ENCODE measurements around the gene RAMACL. TPM values are rescaled to one million over a fixed set of nuclear protein-coding genes. Genes with fewer than 3 reads are reported as not detected.

RAMACL gene
- total RNA-seq, 1 donor from 2014 or later, result 0.77 TPM

DNA sequence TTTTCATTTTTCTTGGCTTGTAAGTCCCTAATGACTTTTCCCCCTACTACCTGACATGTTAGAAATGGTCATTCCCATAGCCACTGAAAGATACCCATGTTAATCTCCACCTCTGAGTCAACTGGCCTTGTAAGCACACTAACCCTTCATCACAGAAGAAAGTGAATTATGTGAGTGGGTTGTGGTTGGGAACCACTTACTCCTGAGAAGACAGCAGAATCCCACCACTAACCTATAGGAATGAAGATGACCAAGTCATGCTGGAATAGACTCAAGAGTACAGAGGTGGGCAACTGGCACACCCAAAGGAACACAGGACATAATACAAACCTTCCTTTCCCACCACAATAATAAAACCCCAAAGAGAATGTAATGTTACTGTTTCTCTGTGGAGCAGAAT, 30.1 kb downstream of the RAMACL start:
- DNase-seq, result no peak
- TF ChIP-seq, protein P1, sequence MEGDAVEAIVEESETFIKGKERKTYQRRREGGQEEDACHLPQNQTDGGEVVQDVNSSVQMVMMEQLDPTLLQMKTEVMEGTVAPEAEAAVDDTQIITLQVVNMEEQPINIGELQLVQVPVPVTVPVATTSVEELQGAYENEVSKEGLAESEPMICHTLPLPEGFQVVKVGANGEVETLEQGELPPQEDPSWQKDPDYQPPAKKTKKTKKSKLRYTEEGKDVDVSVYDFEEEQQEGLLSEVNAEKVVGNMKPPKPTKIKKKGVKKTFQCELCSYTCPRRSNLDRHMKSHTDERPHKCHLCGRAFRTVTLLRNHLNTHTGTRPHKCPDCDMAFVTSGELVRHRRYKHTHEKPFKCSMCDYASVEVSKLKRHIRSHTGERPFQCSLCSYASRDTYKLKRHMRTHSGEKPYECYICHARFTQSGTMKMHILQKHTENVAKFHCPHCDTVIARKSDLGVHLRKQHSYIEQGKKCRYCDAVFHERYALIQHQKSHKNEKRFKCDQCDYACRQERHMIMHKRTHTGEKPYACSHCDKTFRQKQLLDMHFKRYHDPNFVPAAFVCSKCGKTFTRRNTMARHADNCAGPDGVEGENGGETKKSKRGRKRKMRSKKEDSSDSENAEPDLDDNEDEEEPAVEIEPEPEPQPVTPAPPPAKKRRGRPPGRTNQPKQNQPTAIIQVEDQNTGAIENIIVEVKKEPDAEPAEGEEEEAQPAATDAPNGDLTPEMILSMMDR (IDR thresholded peaks at IDR 0.05; ENCODE audit: borderline replicate concordance), result no peak
- peaks cover 14% of the 10 kb centered on the region for H3K9me3 ChIP-seq (replicated peaks)
- no peaks in the 10 kb centered on the region for H3K36me3 ChIP-seq
- intact Hi-C loops (cut with micrococcal nuclease), result no loop called here
- peaks cover 63% of the 10 kb centered on the region for H3K4me1 ChIP-seq
- peak overlapping the region; percentile 38 for H3K4me3 ChIP-seq
- H3K27ac ChIP-seq (replicated peaks), result peak overlapping the region; percentile 90
- no peaks in the 10 kb centered on the region for H3K27me3 ChIP-seq (ENCODE audit: low read depth)

DNA sequence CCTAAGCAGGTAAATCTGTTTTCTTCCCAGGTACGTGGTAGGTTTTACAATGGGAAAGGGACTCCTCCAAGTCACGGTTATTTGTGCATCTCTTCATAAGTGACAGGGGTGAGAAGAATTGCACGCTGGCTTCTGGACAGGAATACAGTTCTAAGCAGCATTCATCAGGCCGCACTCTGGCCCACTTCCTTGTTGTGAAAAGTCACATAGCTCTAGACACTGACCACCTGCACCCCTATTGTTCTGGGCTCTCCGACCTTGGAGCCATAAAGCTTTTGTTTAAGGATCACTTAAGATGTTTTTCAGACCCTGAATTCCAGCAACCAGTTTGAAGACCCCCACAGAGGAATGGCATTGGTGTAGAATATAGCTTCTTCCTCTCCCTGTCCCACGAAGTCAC, 31.4 kb downstream of the RAMACL start:
- Histone ChIP-seq H3K36me3 (no peaks in the 10 kb centered on the region), H3K27me3 (ENCODE audit: low read depth) (no peaks in the 10 kb centered on the region), H3K4me3 (no peak overlapping the region), H3K9me3 (replicated peaks) (peaks cover 11% of the 10 kb centered on the region), H3K4me1 (peaks cover 60% of the 10 kb centered on the region), H3K27ac (replicated peaks) (peak overlapping the region; percentile 90)
- intact Hi-C loops (cut with micrococcal nuclease), result no loop called here
- TF ChIP-seq, protein P1 (IDR thresholded peaks at IDR 0.05; ENCODE audit: borderline replicate concordance), result no peak
- DNase-seq, result no peak

DNA sequence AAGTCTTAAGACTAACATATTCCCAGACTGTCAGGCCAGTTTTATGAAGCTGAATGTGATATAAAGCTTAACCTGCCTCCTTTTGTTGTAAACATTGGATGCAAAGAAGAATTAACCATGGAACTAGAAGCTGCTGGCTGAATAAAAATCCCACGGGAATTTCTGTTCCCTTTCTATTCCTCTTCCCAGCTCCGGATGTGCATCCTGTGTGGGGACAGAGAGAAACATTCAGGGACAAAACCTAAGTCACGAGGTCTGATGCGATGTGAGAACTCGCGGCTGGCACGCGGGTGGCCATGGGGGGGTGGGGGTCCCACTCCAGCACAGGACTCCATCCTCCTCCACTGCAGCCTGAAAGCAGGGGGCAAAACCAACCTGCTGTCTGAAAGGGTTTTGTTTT, 32.2 kb downstream of the RAMACL start:
- Histone ChIP-seq H3K36me3 (no peaks in the 10 kb centered on the region), H3K4me3 (peak overlapping the region; percentile 22), H3K27me3 (ENCODE audit: low read depth) (no peaks in the 10 kb centered on the region), H3K4me1 (peaks cover 60% of the 10 kb centered on the region), H3K9me3 (replicated peaks) (peaks cover 3% of the 10 kb centered on the region), H3K27ac (replicated peaks) (peak overlapping the region; percentile 90)
- intact Hi-C loops (cut with micrococcal nuclease), result no loop called here
- peak; percentile 45 for DNase-seq
- TF ChIP-seq, protein P1 (IDR thresholded peaks at IDR 0.05; ENCODE audit: borderline replicate concordance), result no peak

DNA sequence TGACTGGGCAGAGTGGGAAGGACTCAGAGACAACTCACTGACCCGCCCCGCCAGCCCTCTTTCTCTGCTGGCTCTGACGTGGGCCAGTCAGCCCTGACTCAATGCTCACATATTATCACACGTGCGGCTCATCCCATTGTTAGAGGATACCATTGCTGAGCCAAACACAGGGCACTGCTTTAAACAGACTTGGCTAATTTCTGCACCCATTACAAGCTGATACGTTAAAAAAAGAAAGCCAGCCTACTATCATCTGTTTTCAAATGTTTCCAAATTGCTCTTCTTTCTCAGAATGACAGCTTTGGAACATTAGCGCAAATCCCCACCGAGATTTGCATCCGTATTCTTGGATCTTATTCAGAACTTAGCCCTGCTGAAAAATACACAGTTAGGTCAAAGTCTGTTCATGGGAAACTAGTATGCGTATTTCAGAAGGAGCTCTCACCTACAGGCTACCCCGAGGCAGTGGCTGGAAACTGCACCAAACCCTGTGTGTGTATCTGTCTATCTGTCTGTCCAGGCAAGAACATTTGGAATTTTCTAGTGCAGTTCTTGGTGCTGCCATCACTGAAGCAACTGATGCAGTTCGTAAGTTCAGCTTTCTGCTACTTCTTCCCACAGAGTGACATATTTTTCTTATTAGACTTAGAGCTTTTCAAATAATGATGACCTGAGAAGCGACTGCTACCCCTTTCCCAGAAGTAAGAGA, 32.8 kb downstream of the RAMACL start:
- peak; percentile 50 for DNase-seq
- Histone ChIP-seq H3K27me3 (ENCODE audit: low read depth) (no peaks in the 10 kb centered on the region), H3K36me3 (no peaks in the 10 kb centered on the region), H3K27ac (replicated peaks) (peak overlapping the region; percentile 90), H3K4me3 (peak overlapping the region; percentile 22), H3K9me3 (replicated peaks) (no peaks in the 10 kb centered on the region), H3K4me1 (peaks cover 60% of the 10 kb centered on the region)
- TF ChIP-seq, protein P1 (IDR thresholded peaks at IDR 0.05; ENCODE audit: borderline replicate concordance), result no peak
- intact Hi-C loops (cut with micrococcal nuclease), result no loop called here

DNA sequence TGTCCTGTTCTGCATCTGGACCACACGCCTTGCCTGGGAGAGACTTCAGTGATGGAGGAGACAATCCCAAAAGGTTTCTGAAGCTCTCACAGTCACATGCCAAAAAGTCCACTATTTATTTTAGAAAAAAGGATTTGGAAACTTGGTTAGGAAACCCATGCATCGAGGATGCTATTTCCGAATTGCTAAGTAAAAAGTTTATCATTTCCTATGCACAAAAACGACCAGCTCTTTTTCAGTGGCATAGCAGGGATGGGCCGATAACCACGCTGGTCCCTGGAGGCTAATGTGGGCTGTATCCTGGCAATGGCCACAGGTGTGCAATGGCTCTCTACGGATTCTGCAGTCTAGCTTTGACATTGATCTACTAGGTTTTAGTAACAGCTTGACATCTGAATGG, 33.9 kb downstream of the RAMACL start:
- Histone ChIP-seq H3K27me3 (ENCODE audit: low read depth) (no peaks in the 10 kb centered on the region), H3K36me3 (no peaks in the 10 kb centered on the region), H3K27ac (replicated peaks) (peak overlapping the region; percentile 90), H3K9me3 (replicated peaks) (no peaks in the 10 kb centered on the region), H3K4me1 (peaks cover 57% of the 10 kb centered on the region), H3K4me3 (no peak overlapping the region)
- no peak for DNase-seq
- intact Hi-C loops (cut with micrococcal nuclease), result no loop called here
- TF ChIP-seq, protein P1 (IDR thresholded peaks at IDR 0.05; ENCODE audit: borderline replicate concordance), result no peak
